Liver (tissue), 9 donors: ENCODE results near the gene HIGD1A. TPM values are rescaled to one million over a fixed set of nuclear protein-coding genes. Genes with fewer than 3 reads are reported as not detected.

Experiments used
- DNase-seq: peaks from one replicate; pipeline ENCODE4 v3.0.0-alpha.2; 2017; ENCODE audit warnings: low spot score
- H3K27ac ChIP-seq, 2 donors: one replicate each; pipeline ENCODE4 v1.7.0; 2013; ENCODE audit warnings: inconsistent platforms in 2 of 2, low read length in 2 of 2, control low read depth in 1 of 2, low read depth in 1 of 2, mild to moderate bottlenecking in 1 of 2
- H3K27me3 ChIP-seq, 4 donors: one replicate each; pipeline versions ENCODE4 v1.6.1 to v1.7.0; 2013; ENCODE audit warnings: low read length in 3 of 4, inconsistent platforms in 1 of 4, mild to moderate bottlenecking in 1 of 4, moderate library complexity in 1 of 4; ENCODE audit not compliant: control insufficient read depth in 4 of 4, insufficient read depth in 4 of 4
- H3K36me3 ChIP-seq, 4 donors: one replicate each; pipeline versions ENCODE4 v1.6.1 to v1.7.0; 2013; ENCODE audit warnings: low read length in 3 of 4, mild to moderate bottlenecking in 3 of 4, low read depth in 1 of 4, moderate library complexity in 1 of 4; ENCODE audit not compliant: control insufficient read depth in 4 of 4, insufficient read depth in 3 of 4
- H3K4me1 ChIP-seq, 4 donors: one replicate each; pipeline versions ENCODE4 v1.6.1 to v1.7.0; 2013; ENCODE audit warnings: low read length in 3 of 4, mild to moderate bottlenecking in 3 of 4, moderate library complexity in 1 of 4; ENCODE audit not compliant: control insufficient read depth in 4 of 4, insufficient read depth in 4 of 4
- H3K4me3 ChIP-seq, 3 donors: one replicate each; pipeline versions ENCODE4 v1.6.1 to v1.7.0; 2013; ENCODE audit warnings: low read length in 3 of 3, control low read depth in 1 of 3, low read depth in 1 of 3, mild to moderate bottlenecking in 1 of 3
- H3K9ac ChIP-seq, 2 donors: one replicate each; pipeline ENCODE4 v1.7.0; 2013; ENCODE audit warnings: low read length in 2 of 2, mild to moderate bottlenecking in 2 of 2, moderate library complexity in 2 of 2, control low read depth in 1 of 2, low read depth in 1 of 2
- H3K9me3 ChIP-seq, 4 donors: one replicate each; pipeline versions ENCODE4 v1.6.1 to v1.7.0; 2013; ENCODE audit warnings: low read length in 3 of 4; ENCODE audit not compliant: control insufficient read depth in 4 of 4
- EGR1 ChIP-seq, 2 donors: IDR thresholded peaks; 2 replicates each; pipeline ENCODE4 v1.6.1; 2016 to 2018; ENCODE audit warnings: antibody characterized with exemption in 2 of 2, low read depth in 2 of 2
- FOXA1 ChIP-seq: IDR thresholded peaks from 2 replicates; pipeline ENCODE4 v1.6.1; 2016; ENCODE audit warnings: antibody characterized with exemption
- GABPA ChIP-seq, 2 donors: IDR thresholded peaks in 1 of 2; conservative IDR thresholded peaks in 1 of 2; 2 replicates each; pipeline ENCODE4 v1.6.1; 2016; ENCODE audit warnings: antibody characterized with exemption in 2 of 2, mild to moderate bottlenecking in 1 of 2, moderate library complexity in 1 of 2
- HNF4A ChIP-seq, 2 donors: conservative IDR thresholded peaks; 2 replicates each; pipeline ENCODE4 v1.6.1; 2016; ENCODE audit warnings: antibody characterized with exemption in 2 of 2, mild to moderate bottlenecking in 2 of 2
- HNF4G ChIP-seq: IDR thresholded peaks from 2 replicates; pipeline ENCODE4 v1.6.1; 2016; ENCODE audit warnings: antibody characterized with exemption
- JUND ChIP-seq, 2 donors: IDR thresholded peaks; 2 replicates each; pipeline ENCODE4 v1.6.1; 2016; ENCODE audit warnings: antibody characterized with exemption in 2 of 2
- RAD21 ChIP-seq, 2 donors: IDR thresholded peaks; 2 replicates each; pipeline ENCODE4 v1.6.1; 2016; ENCODE audit warnings: antibody characterized with exemption in 2 of 2, mild to moderate bottlenecking in 2 of 2
- RXRA ChIP-seq, 2 donors: IDR thresholded peaks; 2 replicates each; pipeline ENCODE4 v1.6.1; 2017 to 2018; ENCODE audit warnings: antibody characterized with exemption in 2 of 2, mild to moderate bottlenecking in 1 of 2
- SP1 ChIP-seq: IDR thresholded peaks from 2 replicates; pipeline ENCODE4 v1.6.1; 2018; ENCODE audit warnings: antibody characterized with exemption, mild to moderate bottlenecking
- TAF1 ChIP-seq: conservative IDR thresholded peaks from 2 replicates; pipeline ENCODE4 v1.6.1; 2016; ENCODE audit warnings: antibody characterized with exemption, mild to moderate bottlenecking
- YY1 ChIP-seq: IDR thresholded peaks from 2 replicates; pipeline ENCODE4 v1.6.1; 2016; ENCODE audit warnings: antibody characterized with exemption, mild to moderate bottlenecking
- WGBS: extraction: QIAGEN DNeasy Blood & Tissue Kit; methylation state at CpG from one replicate; pipeline ENCODE4 v1.1.7; 2013; 5-methylcytosine and 5-hydroxymethylcytosine counted together
- polyA plus RNA-seq, 2 donors: library from polyadenylated mRNA; stranded (reverse) in 1 of 2; unstranded in 1 of 2; fragments of 200-250 nt in 1 of 2; fragments of >200 nt in 1 of 2; fragmentation: Nextera tagmentation in 1 of 2; extraction: Ambion mirVana in 1 of 2; gene quantifications; one replicate each; pipeline versions ENCODE4 v1.2.1 to v1.2.3, GENCODE V29; 2013 to 2015
- total RNA-seq, 2 donors: library from RNA; depleted of rRNA; stranded (reverse); fragments of >200 nt; gene quantifications; one replicate each; pipeline ENCODE4 v1.2.3, GENCODE V29; 2014
- TF ChIP-seq, protein P1 (sequence below): IDR thresholded peaks from 2 replicates; pipeline ENCODE4 v1.6.1; 2016; ENCODE audit warnings: antibody characterized with exemption, mild to moderate bottlenecking
- TF ChIP-seq, protein P2 (sequence below): fragments of 150-350 bp; IDR thresholded peaks from 2 replicates; pipeline ENCODE4 v1.5.1; 2017; ENCODE audit warnings: improper control_type of control experiment, low read depth, low read length; ENCODE audit not compliant: missing input control
- TF ChIP-seq, protein P3 (sequence below): IDR thresholded peaks from 2 replicates; pipeline ENCODE4 v1.6.1; 2016; ENCODE audit warnings: antibody characterized with exemption
- TF ChIP-seq, protein P4 (sequence below): IDR thresholded peaks from 2 replicates; pipeline ENCODE4 v1.6.1; 2016; ENCODE audit warnings: antibody characterized with exemption
- donor health status: healthy.
- donor health status: healthy.
- donor health status: healthy.
- donor health status: healthy.
- donor health status: healthy.

The HIGD1A gene
- total and polyA plus RNA-seq, 4 donors: 117 to 256 (median 245) TPM

DNA sequence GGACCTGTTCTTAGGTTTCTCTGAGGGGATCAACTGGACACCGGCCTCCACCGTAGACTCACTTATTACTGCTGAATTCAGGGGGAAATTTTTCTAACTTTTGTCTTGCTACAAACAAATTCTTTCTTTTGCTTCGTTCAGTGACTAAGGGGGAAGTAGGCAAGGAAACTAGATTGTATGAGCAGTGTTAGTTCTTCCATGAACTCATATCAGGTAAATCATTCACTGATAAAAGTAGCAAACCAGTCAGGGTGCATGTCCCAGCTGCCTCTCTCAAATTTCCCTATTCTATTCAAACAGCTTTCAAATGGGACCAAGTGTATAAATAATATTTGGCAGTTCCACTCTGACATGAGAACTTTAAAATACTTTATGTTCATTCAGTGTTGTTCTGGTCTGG, 23.9 kb downstream of the HIGD1A start:
- no peaks in the 10 kb centered on the region for H3K9me3 ChIP-seq
- peaks cover 4 to 38% (median 30%) of the 10 kb centered on the region in 4 donors for H3K4me1 ChIP-seq
- H3K27me3 ChIP-seq: no peaks in the 10 kb centered on the region
- peak overlapping the region; percentile 47 to 79 for H3K9ac ChIP-seq
- H3K27ac ChIP-seq: peak overlapping the region; percentile 70 to 73
- peaks cover 0 to 4% (median 2%) of the 10 kb centered on the region in 4 donors for H3K36me3 ChIP-seq
- TF ChIP-seq JUND (IDR thresholded peaks at IDR 0.05): peak; percentile 22 to 26
- TF ChIP-seq, protein P1, sequence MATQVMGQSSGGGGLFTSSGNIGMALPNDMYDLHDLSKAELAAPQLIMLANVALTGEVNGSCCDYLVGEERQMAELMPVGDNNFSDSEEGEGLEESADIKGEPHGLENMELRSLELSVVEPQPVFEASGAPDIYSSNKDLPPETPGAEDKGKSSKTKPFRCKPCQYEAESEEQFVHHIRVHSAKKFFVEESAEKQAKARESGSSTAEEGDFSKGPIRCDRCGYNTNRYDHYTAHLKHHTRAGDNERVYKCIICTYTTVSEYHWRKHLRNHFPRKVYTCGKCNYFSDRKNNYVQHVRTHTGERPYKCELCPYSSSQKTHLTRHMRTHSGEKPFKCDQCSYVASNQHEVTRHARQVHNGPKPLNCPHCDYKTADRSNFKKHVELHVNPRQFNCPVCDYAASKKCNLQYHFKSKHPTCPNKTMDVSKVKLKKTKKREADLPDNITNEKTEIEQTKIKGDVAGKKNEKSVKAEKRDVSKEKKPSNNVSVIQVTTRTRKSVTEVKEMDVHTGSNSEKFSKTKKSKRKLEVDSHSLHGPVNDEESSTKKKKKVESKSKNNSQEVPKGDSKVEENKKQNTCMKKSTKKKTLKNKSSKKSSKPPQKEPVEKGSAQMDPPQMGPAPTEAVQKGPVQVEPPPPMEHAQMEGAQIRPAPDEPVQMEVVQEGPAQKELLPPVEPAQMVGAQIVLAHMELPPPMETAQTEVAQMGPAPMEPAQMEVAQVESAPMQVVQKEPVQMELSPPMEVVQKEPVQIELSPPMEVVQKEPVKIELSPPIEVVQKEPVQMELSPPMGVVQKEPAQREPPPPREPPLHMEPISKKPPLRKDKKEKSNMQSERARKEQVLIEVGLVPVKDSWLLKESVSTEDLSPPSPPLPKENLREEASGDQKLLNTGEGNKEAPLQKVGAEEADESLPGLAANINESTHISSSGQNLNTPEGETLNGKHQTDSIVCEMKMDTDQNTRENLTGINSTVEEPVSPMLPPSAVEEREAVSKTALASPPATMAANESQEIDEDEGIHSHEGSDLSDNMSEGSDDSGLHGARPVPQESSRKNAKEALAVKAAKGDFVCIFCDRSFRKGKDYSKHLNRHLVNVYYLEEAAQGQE: no peak
- TF ChIP-seq GABPA (IDR thresholded peaks at IDR 0.05 in 1 of 2, conservative IDR thresholded peaks at IDR 0.05 in 1 of 2): no peak
- TF ChIP-seq, protein P2, sequence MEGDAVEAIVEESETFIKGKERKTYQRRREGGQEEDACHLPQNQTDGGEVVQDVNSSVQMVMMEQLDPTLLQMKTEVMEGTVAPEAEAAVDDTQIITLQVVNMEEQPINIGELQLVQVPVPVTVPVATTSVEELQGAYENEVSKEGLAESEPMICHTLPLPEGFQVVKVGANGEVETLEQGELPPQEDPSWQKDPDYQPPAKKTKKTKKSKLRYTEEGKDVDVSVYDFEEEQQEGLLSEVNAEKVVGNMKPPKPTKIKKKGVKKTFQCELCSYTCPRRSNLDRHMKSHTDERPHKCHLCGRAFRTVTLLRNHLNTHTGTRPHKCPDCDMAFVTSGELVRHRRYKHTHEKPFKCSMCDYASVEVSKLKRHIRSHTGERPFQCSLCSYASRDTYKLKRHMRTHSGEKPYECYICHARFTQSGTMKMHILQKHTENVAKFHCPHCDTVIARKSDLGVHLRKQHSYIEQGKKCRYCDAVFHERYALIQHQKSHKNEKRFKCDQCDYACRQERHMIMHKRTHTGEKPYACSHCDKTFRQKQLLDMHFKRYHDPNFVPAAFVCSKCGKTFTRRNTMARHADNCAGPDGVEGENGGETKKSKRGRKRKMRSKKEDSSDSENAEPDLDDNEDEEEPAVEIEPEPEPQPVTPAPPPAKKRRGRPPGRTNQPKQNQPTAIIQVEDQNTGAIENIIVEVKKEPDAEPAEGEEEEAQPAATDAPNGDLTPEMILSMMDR: no peak
- peak in 1 of 2 donors; percentile 52 for TF ChIP-seq RXRA (IDR thresholded peaks at IDR 0.05)
- TF ChIP-seq RAD21 (IDR thresholded peaks at IDR 0.05): no peak
- TF ChIP-seq FOXA1: no peak
- TF ChIP-seq YY1: peak; percentile 27
- peak; percentile 79 for TF ChIP-seq SP1
- TF ChIP-seq, protein P3, sequence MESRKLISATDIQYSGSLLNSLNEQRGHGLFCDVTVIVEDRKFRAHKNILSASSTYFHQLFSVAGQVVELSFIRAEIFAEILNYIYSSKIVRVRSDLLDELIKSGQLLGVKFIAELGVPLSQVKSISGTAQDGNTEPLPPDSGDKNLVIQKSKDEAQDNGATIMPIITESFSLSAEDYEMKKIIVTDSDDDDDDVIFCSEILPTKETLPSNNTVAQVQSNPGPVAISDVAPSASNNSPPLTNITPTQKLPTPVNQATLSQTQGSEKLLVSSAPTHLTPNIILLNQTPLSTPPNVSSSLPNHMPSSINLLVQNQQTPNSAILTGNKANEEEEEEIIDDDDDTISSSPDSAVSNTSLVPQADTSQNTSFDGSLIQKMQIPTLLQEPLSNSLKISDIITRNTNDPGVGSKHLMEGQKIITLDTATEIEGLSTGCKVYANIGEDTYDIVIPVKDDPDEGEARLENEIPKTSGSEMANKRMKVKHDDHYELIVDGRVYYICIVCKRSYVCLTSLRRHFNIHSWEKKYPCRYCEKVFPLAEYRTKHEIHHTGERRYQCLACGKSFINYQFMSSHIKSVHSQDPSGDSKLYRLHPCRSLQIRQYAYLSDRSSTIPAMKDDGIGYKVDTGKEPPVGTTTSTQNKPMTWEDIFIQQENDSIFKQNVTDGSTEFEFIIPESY: no peak
- peak; percentile 28 to 38 for TF ChIP-seq HNF4A (conservative IDR thresholded peaks at IDR 0.05)
- no peak for TF ChIP-seq HNF4G
- no peak overlapping the region for H3K4me3 ChIP-seq
- WGBS: 64% methylated on average over 3 of the region's 3 CpGs
- DNase-seq: no peak

DNA sequence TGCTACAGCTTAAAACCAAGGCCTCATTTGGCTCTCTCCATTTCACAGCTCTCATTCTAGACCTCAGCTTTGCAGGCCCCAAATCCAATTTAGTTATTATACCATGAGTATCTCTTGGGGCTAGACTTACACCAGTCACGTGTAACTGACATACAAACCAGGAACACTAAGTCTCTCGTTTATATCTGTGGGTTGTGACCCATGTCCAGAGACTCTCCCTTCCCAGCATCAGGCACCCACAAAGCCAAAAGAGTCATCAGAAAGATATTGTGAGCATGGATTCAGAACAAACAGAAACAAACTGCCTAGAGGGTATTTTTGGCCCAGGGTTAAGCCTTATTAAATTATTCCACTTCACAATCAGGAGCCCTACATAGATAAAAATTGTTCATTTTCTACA, 25.6 kb downstream of the HIGD1A start:
- H3K4me1 ChIP-seq: peaks cover 4 to 36% (median 22%) of the 10 kb centered on the region in 4 donors
- no peak for TF ChIP-seq FOXA1
- TF ChIP-seq, protein P2: no peak
- TF ChIP-seq RAD21 (IDR thresholded peaks at IDR 0.05): no peak
- TF ChIP-seq EGR1 (IDR thresholded peaks at IDR 0.05; ENCODE audit: low read depth in 2 of 2): no peak
- no peak for TF ChIP-seq HNF4A (conservative IDR thresholded peaks at IDR 0.05)
- TF ChIP-seq, protein P4, sequence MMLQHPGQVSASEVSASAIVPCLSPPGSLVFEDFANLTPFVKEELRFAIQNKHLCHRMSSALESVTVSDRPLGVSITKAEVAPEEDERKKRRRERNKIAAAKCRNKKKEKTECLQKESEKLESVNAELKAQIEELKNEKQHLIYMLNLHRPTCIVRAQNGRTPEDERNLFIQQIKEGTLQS: no peak
- TF ChIP-seq TAF1: no peak
- no peak for TF ChIP-seq RXRA (IDR thresholded peaks at IDR 0.05)
- TF ChIP-seq JUND (IDR thresholded peaks at IDR 0.05): no peak
- TF ChIP-seq, protein P1: no peak
- no peak for TF ChIP-seq YY1
- TF ChIP-seq GABPA (IDR thresholded peaks at IDR 0.05 in 1 of 2, conservative IDR thresholded peaks at IDR 0.05 in 1 of 2): no peak

More for the DNA sequence above, 25.6 kb downstream of the HIGD1A start:
- Histone ChIP-seq H3K4me3 (no peak overlapping the region), H3K9me3 (no peaks in the 10 kb centered on the region), H3K9ac (peak overlapping the region in 1 of 2 donors; percentile 35), H3K36me3 (peaks cover 0 to 4% (median 1%) of the 10 kb centered on the region in 4 donors), H3K27ac (peak overlapping the region; percentile 70 to 73), H3K27me3 (no peaks in the 10 kb centered on the region)
- 43% methylated on average over 2 of the region's 2 CpGs for WGBS
- no peak for DNase-seq
